HepG2 (cell line): ENCODE data around the gene GLRX5.
A peak's percentile ranks its signal among the peaks of the same experiment; 100 is the strongest.

Experiments
- AGO2 ChIP-seq: fragments of 200-400 bp; formaldehyde crosslinking; optimal IDR thresholded peaks from 2 replicates; pipeline ENCODE3; 2017; ENCODE audit warnings: mild to moderate bottlenecking, low read depth, low read length, moderate library complexity
- ARHGAP35 ChIP-seq: sonication (generic); formaldehyde crosslinking; IDR thresholded peaks from 2 replicates; pipeline ENCODE4 v1.9.0; 2022; ENCODE audit warnings: mild to moderate bottlenecking, inconsistent platforms, moderate library complexity, missing genetic modification reagents, borderline replicate concordance
- BHLHE40 ChIP-seq: IDR thresholded peaks from 2 replicates; pipeline ENCODE4 v1.6.1; 2011; ENCODE audit warnings: low read length, improper control_type of control experiment
- CTCF ChIP-seq: sonication (generic); formaldehyde crosslinking; IDR thresholded peaks from 2 replicates; pipeline ENCODE4 v1.5.0; 2020; ENCODE audit warnings: mild to moderate bottlenecking, missing genetic modification reagents, moderate library complexity
- FOXJ3 ChIP-seq: sonication (generic); formaldehyde crosslinking; IDR thresholded peaks from 2 replicates; pipeline ENCODE4 v1.4.0; 2020; ENCODE audit warnings: missing genetic modification reagents, mild to moderate bottlenecking, borderline replicate concordance
- GLMP ChIP-seq: sonication (generic); formaldehyde crosslinking; IDR thresholded peaks from 2 replicates; pipeline ENCODE4 v1.9.0; 2021; ENCODE audit warnings: missing genetic modification reagents, mild to moderate bottlenecking, borderline replicate concordance
- HOXA5 ChIP-seq: sonication (generic); formaldehyde crosslinking; IDR thresholded peaks from 2 replicates; pipeline ENCODE4 v1.4.0; 2020; ENCODE audit warnings: missing genetic modification reagents
- TAF1 ChIP-seq: sonication (generic); formaldehyde crosslinking; IDR thresholded peaks from 2 replicates; pipeline ENCODE4 v1.4.0; 2020; ENCODE audit warnings: missing genetic modification reagents
- ZFP82 ChIP-seq: sonication (generic); formaldehyde crosslinking; IDR thresholded peaks from 2 replicates; pipeline ENCODE4 v1.5.1; 2020; ENCODE audit warnings: mild to moderate bottlenecking, missing genetic modification reagents, borderline replicate concordance
- ZNF350 ChIP-seq: sonication (generic); formaldehyde crosslinking; IDR thresholded peaks from 2 replicates; pipeline ENCODE4 v1.4.0; 2020; ENCODE audit warnings: mild to moderate bottlenecking, low read depth, missing genetic modification reagents, borderline replicate concordance
- TF ChIP-seq, protein P1 (sequence below): sonication (generic); formaldehyde crosslinking; IDR thresholded peaks from 2 replicates; pipeline ENCODE4 v1.5.1; 2020; ENCODE audit warnings: mild to moderate bottlenecking, missing genetic modification reagents
- TF ChIP-seq, protein P2 (sequence below): IDR thresholded peaks from 2 replicates; pipeline ENCODE4 v1.6.1; 2012; ENCODE audit warnings: low read length, improper control_type of control experiment

DNA sequence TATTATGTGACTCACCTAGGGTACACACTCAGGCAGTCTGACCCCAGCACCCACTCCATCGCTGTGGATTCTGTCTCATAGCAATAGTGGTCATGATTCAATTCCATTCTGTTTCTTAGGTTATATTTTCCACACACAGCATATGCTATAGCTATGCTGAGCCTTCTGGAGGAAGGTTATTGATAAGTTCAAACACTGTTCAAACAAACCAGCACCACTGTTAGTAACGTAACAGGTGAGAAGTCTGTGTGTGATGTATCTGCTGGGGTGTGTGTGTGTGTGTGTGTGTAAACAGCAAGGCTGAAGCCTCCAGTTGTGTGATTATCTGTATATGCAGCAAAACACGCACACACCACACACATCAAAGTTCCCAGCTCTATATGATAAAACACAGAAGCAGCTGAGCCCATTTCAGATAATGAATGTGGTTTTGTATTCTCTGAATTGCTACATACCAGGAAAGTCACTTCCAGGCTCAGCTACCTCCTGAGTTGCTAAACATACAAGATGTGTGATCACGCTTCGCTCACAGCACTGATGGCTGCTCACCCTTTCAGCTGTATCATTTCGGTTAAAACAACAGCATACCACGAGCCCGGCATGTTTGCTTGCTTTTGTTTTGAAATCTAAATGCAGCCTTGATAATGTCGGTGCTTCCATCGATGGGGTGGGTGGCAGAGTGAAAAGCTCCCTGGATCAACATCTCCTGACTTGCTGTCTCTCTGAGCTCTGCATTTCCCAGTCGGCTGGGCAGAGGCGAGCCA is 11.6 kb upstream of the GLRX5 start:
- peak; percentile 53; the same call in 1 of the 2 replicates for TF ChIP-seq HOXA5 (CRISPR knock-in tag)
- no peak for TF ChIP-seq ZFP82 (CRISPR knock-in tag)
- peak; percentile 61; the same call in 1 of the 2 replicates for TF ChIP-seq BHLHE40
- peak; percentile 26; the same call in 1 of the 2 replicates for TF ChIP-seq ZNF350 (CRISPR knock-in tag)
- TF ChIP-seq, protein P1, sequence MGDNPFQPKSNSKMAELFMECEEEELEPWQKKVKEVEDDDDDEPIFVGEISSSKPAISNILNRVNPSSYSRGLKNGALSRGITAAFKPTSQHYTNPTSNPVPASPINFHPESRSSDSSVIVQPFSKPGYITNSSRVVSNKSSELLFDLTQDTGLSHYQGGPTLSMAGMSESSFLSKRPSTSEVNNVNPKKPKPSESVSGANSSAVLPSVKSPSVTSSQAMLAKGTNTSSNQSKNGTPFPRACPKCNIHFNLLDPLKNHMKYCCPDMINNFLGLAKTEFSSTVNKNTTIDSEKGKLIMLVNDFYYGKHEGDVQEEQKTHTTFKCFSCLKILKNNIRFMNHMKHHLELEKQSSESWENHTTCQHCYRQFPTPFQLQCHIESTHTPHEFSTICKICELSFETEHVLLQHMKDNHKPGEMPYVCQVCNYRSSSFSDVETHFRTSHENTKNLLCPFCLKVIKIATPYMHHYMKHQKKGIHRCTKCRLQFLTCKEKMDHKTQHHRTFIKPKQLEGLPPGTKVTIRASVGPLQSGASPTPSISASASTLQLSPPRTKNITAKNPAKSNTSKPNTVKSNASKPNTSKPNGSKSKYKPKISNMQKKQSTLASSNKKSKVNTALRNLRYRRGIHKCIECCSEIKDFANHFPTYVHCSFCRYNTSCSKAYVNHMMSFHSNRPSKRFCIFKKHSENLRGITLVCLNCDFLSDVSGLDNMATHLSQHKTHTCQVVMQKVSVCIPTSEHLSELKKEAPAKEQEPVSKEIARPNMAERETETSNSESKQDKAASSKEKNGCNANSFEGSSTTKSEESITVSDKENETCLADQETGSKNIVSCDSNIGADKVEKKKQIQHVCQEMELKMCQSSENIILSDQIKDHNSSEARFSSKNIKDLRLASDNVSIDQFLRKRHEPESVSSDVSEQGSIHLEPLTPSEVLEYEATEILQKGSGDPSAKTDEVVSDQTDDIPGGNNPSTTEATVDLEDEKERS (CRISPR knock-in tag), result no peak; the same call in 1 of the 2 replicates
- TF ChIP-seq, protein P2, sequence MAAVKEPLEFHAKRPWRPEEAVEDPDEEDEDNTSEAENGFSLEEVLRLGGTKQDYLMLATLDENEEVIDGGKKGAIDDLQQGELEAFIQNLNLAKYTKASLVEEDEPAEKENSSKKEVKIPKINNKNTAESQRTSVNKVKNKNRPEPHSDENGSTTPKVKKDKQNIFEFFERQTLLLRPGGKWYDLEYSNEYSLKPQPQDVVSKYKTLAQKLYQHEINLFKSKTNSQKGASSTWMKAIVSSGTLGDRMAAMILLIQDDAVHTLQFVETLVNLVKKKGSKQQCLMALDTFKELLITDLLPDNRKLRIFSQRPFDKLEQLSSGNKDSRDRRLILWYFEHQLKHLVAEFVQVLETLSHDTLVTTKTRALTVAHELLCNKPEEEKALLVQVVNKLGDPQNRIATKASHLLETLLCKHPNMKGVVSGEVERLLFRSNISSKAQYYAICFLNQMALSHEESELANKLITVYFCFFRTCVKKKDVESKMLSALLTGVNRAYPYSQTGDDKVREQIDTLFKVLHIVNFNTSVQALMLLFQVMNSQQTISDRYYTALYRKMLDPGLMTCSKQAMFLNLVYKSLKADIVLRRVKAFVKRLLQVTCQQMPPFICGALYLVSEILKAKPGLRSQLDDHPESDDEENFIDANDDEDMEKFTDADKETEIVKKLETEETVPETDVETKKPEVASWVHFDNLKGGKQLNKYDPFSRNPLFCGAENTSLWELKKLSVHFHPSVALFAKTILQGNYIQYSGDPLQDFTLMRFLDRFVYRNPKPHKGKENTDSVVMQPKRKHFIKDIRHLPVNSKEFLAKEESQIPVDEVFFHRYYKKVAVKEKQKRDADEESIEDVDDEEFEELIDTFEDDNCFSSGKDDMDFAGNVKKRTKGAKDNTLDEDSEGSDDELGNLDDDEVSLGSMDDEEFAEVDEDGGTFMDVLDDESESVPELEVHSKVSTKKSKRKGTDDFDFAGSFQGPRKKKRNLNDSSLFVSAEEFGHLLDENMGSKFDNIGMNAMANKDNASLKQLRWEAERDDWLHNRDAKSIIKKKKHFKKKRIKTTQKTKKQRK, result no peak
- TF ChIP-seq ARHGAP35 (CRISPR knock-in tag), result no peak
- TF ChIP-seq CTCF (CRISPR knock-in tag), result no peak
- no peak for TF ChIP-seq GLMP (CRISPR knock-in tag)
- TF ChIP-seq FOXJ3, result peak; percentile 82; the same call in 1 of the 2 replicates
- TF ChIP-seq AGO2, result no peak
- TF ChIP-seq TAF1 (CRISPR knock-in tag), result no peak; the same call in 1 of the 2 replicates
